ENCODE data around the gene USP1. TPM values are rescaled to one million over a fixed set of nuclear protein-coding genes. Genes with fewer than 3 reads are reported as not detected.

The USP1 gene
- total RNA-seq, 2 experiments from 2014 or later, result 69.6 to 96.6 TPM

DNA sequence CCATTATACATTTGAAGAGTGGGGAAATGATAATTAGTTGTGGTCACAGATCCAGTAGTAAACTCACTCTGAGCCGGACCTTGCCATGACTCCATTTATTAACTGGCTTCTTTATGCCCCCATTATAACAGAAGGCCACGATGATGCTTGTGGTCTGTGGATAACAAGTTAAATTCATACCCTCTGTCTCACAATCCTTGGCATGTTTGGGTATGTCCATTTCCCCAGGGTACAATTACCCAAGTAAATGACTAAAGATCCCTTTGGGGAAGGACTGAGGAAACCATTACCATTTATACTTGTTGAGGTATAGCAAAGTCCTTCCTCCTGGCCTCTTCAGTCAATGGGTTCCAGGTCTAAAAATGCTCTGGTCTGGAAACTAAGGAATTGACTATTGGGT is 7.3 kb upstream of the USP1 start:
- ChIA-PET CTCF (ENCODE audit: unreplicated experiment) (no interaction called here), POLR2A (interaction anchor here (2.9 kb wide), 1 partner anchor 12 kb away, joined by 14 read pairs; no protein-coding TSS in a partner anchor)
- no TSS peak for BruUV-seq (replicated peaks)
- H3K4me2 ChIP-seq (ENCODE audit: low read length), result no peak overlapping the region
- H3K4me1 ChIP-seq (ENCODE audit: insufficient read depth, low read length, poor library complexity, severe bottlenecking), result peaks cover 30% of the 10 kb centered on the region
- H4K20me1 ChIP-seq (ENCODE audit: insufficient read depth, low read length), result no peaks in the 10 kb centered on the region
- no peaks in the 10 kb centered on the region for H3K36me3 ChIP-seq (ENCODE audit: insufficient read depth, low read length)
- H3K9me3 ChIP-seq (ENCODE audit: low read length), result no peaks in the 10 kb centered on the region
- no peak overlapping the region for H3K4me3 ChIP-seq (ENCODE audit: low read depth, low read length, poor library complexity, severe bottlenecking)
- H3K27ac ChIP-seq (ENCODE audit: low read depth, low read length, poor library complexity, severe bottlenecking), result no peak overlapping the region
- intact Hi-C loops (cut with micrococcal nuclease; ENCODE audit: unreplicated experiment), result no loop called here
- no peak overlapping the region for H2AFZ ChIP-seq (ENCODE audit: low read length)
- H3K79me2 ChIP-seq (ENCODE audit: insufficient read depth, low read depth, low read length), result no peaks in the 10 kb centered on the region
- H3K9me2 ChIP-seq (ENCODE audit: insufficient read depth, low read length), result no peaks in the 10 kb centered on the region
- no peak for TF ChIP-seq EZH2phosphoT487 (IDR thresholded peaks at IDR 0.05; ENCODE audit: borderline replicate concordance, low read depth, low read length)
- TF ChIP-seq, protein P1, sequence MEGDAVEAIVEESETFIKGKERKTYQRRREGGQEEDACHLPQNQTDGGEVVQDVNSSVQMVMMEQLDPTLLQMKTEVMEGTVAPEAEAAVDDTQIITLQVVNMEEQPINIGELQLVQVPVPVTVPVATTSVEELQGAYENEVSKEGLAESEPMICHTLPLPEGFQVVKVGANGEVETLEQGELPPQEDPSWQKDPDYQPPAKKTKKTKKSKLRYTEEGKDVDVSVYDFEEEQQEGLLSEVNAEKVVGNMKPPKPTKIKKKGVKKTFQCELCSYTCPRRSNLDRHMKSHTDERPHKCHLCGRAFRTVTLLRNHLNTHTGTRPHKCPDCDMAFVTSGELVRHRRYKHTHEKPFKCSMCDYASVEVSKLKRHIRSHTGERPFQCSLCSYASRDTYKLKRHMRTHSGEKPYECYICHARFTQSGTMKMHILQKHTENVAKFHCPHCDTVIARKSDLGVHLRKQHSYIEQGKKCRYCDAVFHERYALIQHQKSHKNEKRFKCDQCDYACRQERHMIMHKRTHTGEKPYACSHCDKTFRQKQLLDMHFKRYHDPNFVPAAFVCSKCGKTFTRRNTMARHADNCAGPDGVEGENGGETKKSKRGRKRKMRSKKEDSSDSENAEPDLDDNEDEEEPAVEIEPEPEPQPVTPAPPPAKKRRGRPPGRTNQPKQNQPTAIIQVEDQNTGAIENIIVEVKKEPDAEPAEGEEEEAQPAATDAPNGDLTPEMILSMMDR (conservative IDR thresholded peaks at IDR 0.05; ENCODE audit: low read length), result no peak
- no peak for DNase-seq (ENCODE audit: low spot score)

DNA sequence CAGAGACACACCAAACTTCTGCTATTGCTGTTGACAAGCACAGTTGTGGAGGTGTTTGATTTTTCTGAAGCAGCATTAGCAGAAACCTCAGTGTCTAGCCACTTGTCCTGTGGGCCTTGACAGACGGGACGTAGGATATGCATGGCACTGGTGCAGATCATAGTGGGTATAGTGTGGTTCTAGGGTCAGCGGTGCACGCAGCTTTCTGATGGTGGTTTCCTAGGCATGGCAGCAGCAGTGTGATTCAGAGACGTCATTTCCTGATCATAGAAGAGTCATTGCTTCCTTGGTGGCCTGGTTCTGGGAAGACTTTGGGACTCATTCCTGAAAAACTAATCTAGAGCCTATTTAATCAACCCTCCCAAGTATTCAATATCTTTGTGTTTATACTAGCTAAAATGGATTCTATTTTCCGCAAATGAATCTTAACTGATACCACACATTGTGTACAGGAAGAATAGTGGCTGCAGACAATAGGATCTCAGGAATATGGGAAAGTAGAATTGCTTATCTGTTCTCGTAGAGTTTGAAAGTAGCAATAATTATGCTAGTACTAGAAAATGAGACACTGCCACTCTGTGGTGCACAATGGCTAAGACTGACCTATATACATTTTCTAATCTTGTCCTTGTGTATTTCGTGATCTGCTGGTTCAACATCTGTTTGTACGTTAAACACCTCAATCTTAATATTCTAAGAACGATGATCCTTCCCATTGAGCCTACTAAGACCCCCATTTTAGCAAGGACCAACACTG is 2.8 kb upstream of the USP1 start:
- BruUV-seq (replicated peaks), result no TSS peak
- TF ChIP-seq, protein P1 (conservative IDR thresholded peaks at IDR 0.05; ENCODE audit: low read length), result peak; percentile 53
- no peak for TF ChIP-seq EZH2phosphoT487 (IDR thresholded peaks at IDR 0.05; ENCODE audit: borderline replicate concordance, low read depth, low read length)
- Histone ChIP-seq H3K4me1 (ENCODE audit: insufficient read depth, low read length, poor library complexity, severe bottlenecking) (peaks cover 35% of the 10 kb centered on the region), H3K79me2 (ENCODE audit: insufficient read depth, low read depth, low read length) (peaks cover 27% of the 10 kb centered on the region), H3K27ac (ENCODE audit: low read depth, low read length, poor library complexity, severe bottlenecking) (no peak overlapping the region), H3K4me3 (ENCODE audit: low read depth, low read length, poor library complexity, severe bottlenecking) (no peak overlapping the region), H4K20me1 (ENCODE audit: insufficient read depth, low read length) (peaks cover 16% of the 10 kb centered on the region), H3K9me3 (ENCODE audit: low read length) (no peaks in the 10 kb centered on the region), H3K36me3 (ENCODE audit: insufficient read depth, low read length) (peaks cover 14% of the 10 kb centered on the region), H3K4me2 (ENCODE audit: low read length) (peak overlapping the region; percentile 8; the same call in 1 of the 2 replicates), H2AFZ (ENCODE audit: low read length) (no peak overlapping the region), H3K9me2 (ENCODE audit: insufficient read depth, low read length) (no peaks in the 10 kb centered on the region)
- ChIA-PET POLR2A (no interaction called here), CTCF (ENCODE audit: unreplicated experiment) (no interaction called here)
- intact Hi-C loops (cut with micrococcal nuclease; ENCODE audit: unreplicated experiment), result no loop called here
- peak; percentile 31 for DNase-seq (ENCODE audit: low spot score)

DNA sequence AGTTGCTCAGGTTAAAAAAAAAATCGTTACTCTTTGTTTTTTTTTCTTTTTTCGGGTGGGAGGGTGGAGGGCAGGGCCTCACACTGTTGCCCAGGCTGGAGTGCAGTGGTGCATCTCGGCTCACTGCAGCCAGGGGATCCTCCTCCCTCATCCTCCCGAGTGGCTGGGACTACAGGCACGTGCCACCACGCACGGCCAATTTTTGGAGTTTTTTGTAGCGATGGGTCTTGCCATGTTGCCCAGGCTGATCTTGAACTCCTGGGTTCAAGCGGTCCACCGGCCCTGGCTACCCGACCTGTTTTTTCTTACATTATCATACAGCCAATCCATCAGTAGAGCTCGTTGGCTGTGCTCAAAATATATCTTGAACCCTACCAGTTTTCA is 2.2 kb upstream of the USP1 start:
- intact Hi-C loops (cut with micrococcal nuclease; ENCODE audit: unreplicated experiment), result loop anchor here (5.0 kb wide), 6 partner anchors 253 to 1393 kb away; partner anchors contain the start of genes ALG6, DOCK7, EFCAB7 and ITGB3BP
- DNase-seq (ENCODE audit: low spot score), result no peak

More for the DNA sequence above, 2.2 kb upstream of the USP1 start:
- Histone ChIP-seq H4K20me1 (ENCODE audit: insufficient read depth, low read length) (peaks cover 19% of the 10 kb centered on the region), H3K9me3 (ENCODE audit: low read length) (no peaks in the 10 kb centered on the region), H3K4me3 (ENCODE audit: low read depth, low read length, poor library complexity, severe bottlenecking) (no peak overlapping the region), H3K9me2 (ENCODE audit: insufficient read depth, low read length) (no peaks in the 10 kb centered on the region), H3K4me1 (ENCODE audit: insufficient read depth, low read length, poor library complexity, severe bottlenecking) (peaks cover 37% of the 10 kb centered on the region), H3K27ac (ENCODE audit: low read depth, low read length, poor library complexity, severe bottlenecking) (no peak overlapping the region), H3K36me3 (ENCODE audit: insufficient read depth, low read length) (peaks cover 17% of the 10 kb centered on the region), H3K79me2 (ENCODE audit: insufficient read depth, low read depth, low read length) (peaks cover 32% of the 10 kb centered on the region), H3K4me2 (ENCODE audit: low read length) (peak overlapping the region; percentile 8; the same call in 1 of the 2 replicates), H2AFZ (ENCODE audit: low read length) (no peak overlapping the region)
- TF ChIP-seq EZH2phosphoT487 (IDR thresholded peaks at IDR 0.05; ENCODE audit: borderline replicate concordance, low read depth, low read length), result no peak
- TF ChIP-seq, protein P1 (conservative IDR thresholded peaks at IDR 0.05; ENCODE audit: low read length), result no peak
- BruUV-seq (replicated peaks), result no TSS peak
- POLR2A ChIA-PET, result no interaction called here
- CTCF ChIA-PET (ENCODE audit: unreplicated experiment), result no interaction called here
